KMS-11 (cell line): ENCODE data around the gene THBS4.

Experiments
- H2AFZ ChIP-seq: fragments of 200-600 bp; sonication (generic); 2 replicates; pipeline ENCODE4 v1.6.1; 2016; ENCODE audit warnings: antibody characterized with exemption, mixed run types, low read depth
- H3K27ac ChIP-seq: fragments of 200-600 bp; sonication (generic); 2 replicates; pipeline ENCODE4 v1.6.1; 2016; ENCODE audit warnings: mild to moderate bottlenecking, mixed run types
- H3K27me3 ChIP-seq: fragments of 200-600 bp; sonication (generic); 2 replicates; pipeline ENCODE4 v1.6.1; 2017; ENCODE audit warnings: mild to moderate bottlenecking, low read depth, mixed run types, moderate library complexity; ENCODE audit not compliant: insufficient read depth
- H3K36me3 ChIP-seq: fragments of 200-600 bp; sonication (generic); 2 replicates; pipeline ENCODE4 v1.6.1; 2017; ENCODE audit warnings: mild to moderate bottlenecking, mixed run types; ENCODE audit not compliant: insufficient read depth
- H3K4me1 ChIP-seq: fragments of 200-600 bp; sonication (generic); 2 replicates; pipeline ENCODE4 v1.6.1; 2016; ENCODE audit warnings: mild to moderate bottlenecking, low read depth, mixed run types; ENCODE audit not compliant: poor library complexity, severe bottlenecking
- H3K4me2 ChIP-seq: fragments of 200-600 bp; sonication (generic); 2 replicates; pipeline ENCODE4 v1.7.0; 2016; ENCODE audit warnings: mild to moderate bottlenecking, mixed run types
- H3K4me3 ChIP-seq: fragments of 200-600 bp; sonication (generic); IDR thresholded peaks from 2 replicates; pipeline ENCODE4 v1.6.1; 2017; ENCODE audit warnings: low read depth, low read length, mixed read lengths; ENCODE audit not compliant: insufficient read depth
- H3K79me2 ChIP-seq: fragments of 200-600 bp; sonication (generic); 2 replicates; pipeline ENCODE4 v1.6.1; 2016; ENCODE audit warnings: low read depth, mixed run types; ENCODE audit not compliant: insufficient read depth
- H3K9ac ChIP-seq: fragments of 200-600 bp; sonication (generic); 2 replicates; pipeline ENCODE4 v1.6.1; 2016; ENCODE audit warnings: mild to moderate bottlenecking, mixed run types
- H4K20me1 ChIP-seq: fragments of 200-600 bp; sonication (generic); 2 replicates; pipeline ENCODE4 v1.6.1; 2016; ENCODE audit warnings: mild to moderate bottlenecking, mixed run types; ENCODE audit not compliant: insufficient read depth
- TF ChIP-seq, protein P1 (sequence below): fragments of 200-600 bp; sonication (generic); conservative IDR thresholded peaks from 2 replicates; pipeline ENCODE4 v1.6.1; 2017; ENCODE audit warnings: low read depth, mild to moderate bottlenecking, antibody characterized with exemption, low read length, moderate library complexity, mixed read lengths

THBS4 gene

DNA sequence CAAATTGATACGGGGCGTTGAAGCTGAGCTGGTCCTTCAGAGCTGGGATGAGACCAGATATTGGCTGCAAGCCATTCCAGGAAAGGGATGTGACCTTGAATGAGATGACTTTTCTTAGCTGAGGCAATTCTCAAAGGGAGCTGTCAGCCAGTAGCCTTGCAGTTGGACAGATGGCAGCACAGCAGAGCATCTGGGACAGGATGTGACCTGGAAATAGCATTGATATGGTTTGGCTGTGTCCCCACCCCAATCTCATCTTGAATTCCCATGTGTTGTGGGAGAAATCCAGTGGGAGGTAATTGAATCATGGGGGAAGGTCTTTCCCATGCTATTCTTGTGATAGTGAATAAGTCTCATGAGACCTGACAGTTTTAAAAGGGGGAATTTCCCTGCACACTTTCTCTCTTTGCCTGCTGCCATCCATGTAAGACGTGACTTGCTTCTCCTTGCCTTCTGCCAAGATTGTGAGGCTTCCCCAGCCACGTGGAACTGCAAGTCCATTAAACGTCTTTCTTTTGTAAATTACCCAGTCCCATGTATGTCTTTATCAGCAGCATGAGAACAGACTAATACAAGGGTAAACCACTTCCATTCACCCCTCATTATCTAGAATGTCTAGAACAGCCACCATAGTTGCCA lies 24.3 kb upstream of the THBS4 start:
- TF ChIP-seq, protein P1, sequence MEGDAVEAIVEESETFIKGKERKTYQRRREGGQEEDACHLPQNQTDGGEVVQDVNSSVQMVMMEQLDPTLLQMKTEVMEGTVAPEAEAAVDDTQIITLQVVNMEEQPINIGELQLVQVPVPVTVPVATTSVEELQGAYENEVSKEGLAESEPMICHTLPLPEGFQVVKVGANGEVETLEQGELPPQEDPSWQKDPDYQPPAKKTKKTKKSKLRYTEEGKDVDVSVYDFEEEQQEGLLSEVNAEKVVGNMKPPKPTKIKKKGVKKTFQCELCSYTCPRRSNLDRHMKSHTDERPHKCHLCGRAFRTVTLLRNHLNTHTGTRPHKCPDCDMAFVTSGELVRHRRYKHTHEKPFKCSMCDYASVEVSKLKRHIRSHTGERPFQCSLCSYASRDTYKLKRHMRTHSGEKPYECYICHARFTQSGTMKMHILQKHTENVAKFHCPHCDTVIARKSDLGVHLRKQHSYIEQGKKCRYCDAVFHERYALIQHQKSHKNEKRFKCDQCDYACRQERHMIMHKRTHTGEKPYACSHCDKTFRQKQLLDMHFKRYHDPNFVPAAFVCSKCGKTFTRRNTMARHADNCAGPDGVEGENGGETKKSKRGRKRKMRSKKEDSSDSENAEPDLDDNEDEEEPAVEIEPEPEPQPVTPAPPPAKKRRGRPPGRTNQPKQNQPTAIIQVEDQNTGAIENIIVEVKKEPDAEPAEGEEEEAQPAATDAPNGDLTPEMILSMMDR = no peak
- Histone ChIP-seq H3K4me1 (no peaks in the 10 kb centered on the region), H3K36me3 (no peaks in the 10 kb centered on the region), H3K27me3 (no peaks in the 10 kb centered on the region), H3K79me2 (no peaks in the 10 kb centered on the region), H4K20me1 (no peaks in the 10 kb centered on the region), H3K9ac (no peak overlapping the region), H2AFZ (no peak overlapping the region), H3K27ac (no peak overlapping the region), H3K4me3 (no peak overlapping the region), H3K4me2 (no peak overlapping the region)

DNA sequence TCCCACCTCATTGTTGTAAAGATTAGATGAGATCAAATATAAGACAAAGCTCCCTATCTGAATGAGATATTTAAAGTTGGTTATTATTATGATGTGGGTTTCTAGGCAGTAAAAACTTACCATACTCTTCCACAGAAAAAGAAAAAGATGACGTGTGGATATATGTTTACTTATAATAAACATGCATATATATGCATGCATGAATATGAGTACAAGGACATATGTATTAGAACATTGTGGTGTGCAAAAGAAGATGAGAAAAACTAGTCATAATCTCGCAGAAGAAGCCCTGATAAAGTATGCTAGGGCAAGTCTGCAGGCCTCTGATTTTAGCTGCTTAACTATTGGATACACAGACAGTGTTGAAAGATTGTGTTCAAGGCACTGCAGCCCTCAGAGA lies 10.1 kb upstream of the THBS4 start:
- H3K4me2 ChIP-seq = no peak overlapping the region
- H3K4me3 ChIP-seq = no peak overlapping the region
- no peak overlapping the region for H3K9ac ChIP-seq
- no peak overlapping the region for H3K27ac ChIP-seq
- no peaks in the 10 kb centered on the region for H3K79me2 ChIP-seq
- H3K36me3 ChIP-seq = no peaks in the 10 kb centered on the region
- H3K4me1 ChIP-seq = no peaks in the 10 kb centered on the region
- no peaks in the 10 kb centered on the region for H3K27me3 ChIP-seq
- TF ChIP-seq, protein P1 = no peak
- H2AFZ ChIP-seq = no peak overlapping the region
- no peaks in the 10 kb centered on the region for H4K20me1 ChIP-seq

DNA sequence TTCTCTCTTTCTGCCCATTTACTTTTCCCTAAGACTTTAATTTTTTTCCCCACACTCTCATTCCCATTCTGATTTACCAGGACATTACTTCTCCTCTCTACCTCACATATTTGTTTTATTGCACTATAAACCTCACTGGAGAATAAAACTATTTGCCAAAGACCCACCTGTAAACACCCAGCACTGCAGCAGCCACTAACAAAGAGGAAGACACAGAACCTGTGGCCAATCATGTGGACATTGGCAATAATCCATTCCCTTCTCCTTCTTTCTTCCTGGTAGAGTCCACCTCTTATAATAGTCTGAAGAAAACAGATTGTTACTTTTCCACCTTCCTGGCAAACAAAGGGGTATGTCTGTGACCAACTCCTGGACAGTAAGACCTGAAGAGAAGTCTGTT lies 8.3 kb upstream of the THBS4 start:
- TF ChIP-seq, protein P1 = no peak
- Histone ChIP-seq H4K20me1 (no peaks in the 10 kb centered on the region), H2AFZ (no peak overlapping the region), H3K79me2 (no peaks in the 10 kb centered on the region), H3K4me1 (no peaks in the 10 kb centered on the region), H3K9ac (no peak overlapping the region), H3K27me3 (no peaks in the 10 kb centered on the region), H3K36me3 (no peaks in the 10 kb centered on the region), H3K4me2 (no peak overlapping the region), H3K27ac (no peak overlapping the region), H3K4me3 (no peak overlapping the region)

DNA sequence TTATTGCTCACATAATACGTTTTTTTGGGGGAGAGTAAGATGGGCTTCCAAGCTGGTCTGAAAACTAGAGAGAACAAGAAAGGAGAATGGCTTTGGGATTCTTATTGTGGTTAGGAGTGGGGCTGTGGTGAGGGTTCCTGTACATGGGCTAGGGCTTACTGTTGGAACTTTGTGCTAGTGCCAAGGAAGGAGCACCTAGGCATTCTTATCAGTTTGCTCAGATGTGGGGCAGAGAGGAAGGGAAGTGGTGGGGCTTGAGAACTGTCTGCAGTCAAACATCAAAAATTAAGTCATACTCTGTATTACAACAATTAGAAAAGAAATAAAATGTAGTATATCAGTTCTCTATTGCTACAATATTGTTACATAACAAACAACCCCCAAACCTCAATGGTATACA lies 4.0 kb upstream of the THBS4 start:
- Histone ChIP-seq H3K9ac (no peak overlapping the region), H2AFZ (no peak overlapping the region), H3K79me2 (no peaks in the 10 kb centered on the region), H3K27me3 (no peaks in the 10 kb centered on the region), H3K27ac (no peak overlapping the region), H3K36me3 (no peaks in the 10 kb centered on the region), H4K20me1 (no peaks in the 10 kb centered on the region), H3K4me2 (no peak overlapping the region), H3K4me3 (no peak overlapping the region), H3K4me1 (no peaks in the 10 kb centered on the region)
- TF ChIP-seq, protein P1 = no peak
